ENCODE data around the gene ADAM30.
A peak's percentile ranks its signal among the peaks of the same experiment; 100 is the strongest.

ADAM30 gene

GRCh38 chr1:119906927-119907652 lies 10.8 kb upstream of the ADAM30 start:
- DNase-seq: no peak

GRCh38 chr1:119903443-119903835 lies 7.1 kb upstream of the ADAM30 start:
- no peak for DNase-seq

DNA sequence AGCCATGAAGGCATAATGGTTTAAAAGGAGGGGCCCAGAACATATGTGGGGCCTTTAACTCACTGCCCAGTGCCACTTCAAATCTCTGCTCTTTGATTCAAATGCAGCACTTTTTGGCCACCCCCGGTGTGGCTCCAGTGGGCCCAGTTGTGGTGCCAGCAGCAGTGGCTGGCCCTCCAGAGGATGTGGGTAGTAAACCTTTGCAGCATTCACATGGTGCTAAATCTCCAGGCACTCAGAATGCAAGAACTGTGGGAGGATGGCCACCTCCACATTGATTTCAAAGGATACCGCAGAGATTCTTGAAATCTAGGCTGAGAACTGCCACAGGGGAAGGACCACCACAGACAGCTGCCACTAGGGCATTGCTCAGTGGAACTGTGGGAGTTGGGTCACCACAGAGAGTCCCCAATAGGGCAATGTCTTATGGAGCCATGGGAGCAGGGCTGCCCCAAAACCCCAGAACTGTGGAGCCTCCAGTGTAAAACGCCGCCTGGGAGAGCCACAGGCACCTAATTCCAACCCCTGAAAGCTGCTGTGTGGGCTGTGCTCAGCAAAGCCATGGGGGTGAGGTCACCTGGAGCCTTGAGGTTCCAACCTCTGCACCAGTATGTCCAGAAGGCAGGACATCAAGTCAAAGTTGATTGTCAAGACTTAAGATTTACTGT lies 6.6 kb upstream of the ADAM30 start:
- DNase-seq: no peak

- no peak for DNase-seq
Measured at GRCh38 chr1:119898981-119899720, 2.8 kb upstream of the ADAM30 start.

DNA sequence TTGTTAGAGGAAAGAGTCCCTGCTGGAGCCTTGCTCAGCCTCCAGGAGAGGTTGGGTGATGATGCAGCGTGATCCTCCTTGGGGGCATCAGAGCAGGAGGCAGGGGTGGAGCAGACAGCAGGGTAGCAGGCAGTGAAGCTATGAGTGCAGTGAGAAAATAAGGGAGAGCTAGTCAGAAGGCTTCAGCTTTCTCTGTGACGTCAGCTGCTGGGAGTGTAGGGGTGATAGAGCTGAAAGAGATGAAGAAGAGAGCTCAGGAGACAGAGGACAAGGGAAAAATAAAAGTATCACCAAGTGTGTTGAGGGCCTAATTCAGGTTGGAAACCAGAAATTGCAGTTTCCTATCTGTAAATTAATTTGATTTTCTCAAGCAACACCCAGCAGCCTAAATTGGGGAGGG lies 2.2 kb upstream of the ADAM30 start:
- no peak for DNase-seq

GRCh38 chr1:119895102-119895501 lies 1.2 kb downstream of the ADAM30 start:
- no peak for DNase-seq

DNA sequence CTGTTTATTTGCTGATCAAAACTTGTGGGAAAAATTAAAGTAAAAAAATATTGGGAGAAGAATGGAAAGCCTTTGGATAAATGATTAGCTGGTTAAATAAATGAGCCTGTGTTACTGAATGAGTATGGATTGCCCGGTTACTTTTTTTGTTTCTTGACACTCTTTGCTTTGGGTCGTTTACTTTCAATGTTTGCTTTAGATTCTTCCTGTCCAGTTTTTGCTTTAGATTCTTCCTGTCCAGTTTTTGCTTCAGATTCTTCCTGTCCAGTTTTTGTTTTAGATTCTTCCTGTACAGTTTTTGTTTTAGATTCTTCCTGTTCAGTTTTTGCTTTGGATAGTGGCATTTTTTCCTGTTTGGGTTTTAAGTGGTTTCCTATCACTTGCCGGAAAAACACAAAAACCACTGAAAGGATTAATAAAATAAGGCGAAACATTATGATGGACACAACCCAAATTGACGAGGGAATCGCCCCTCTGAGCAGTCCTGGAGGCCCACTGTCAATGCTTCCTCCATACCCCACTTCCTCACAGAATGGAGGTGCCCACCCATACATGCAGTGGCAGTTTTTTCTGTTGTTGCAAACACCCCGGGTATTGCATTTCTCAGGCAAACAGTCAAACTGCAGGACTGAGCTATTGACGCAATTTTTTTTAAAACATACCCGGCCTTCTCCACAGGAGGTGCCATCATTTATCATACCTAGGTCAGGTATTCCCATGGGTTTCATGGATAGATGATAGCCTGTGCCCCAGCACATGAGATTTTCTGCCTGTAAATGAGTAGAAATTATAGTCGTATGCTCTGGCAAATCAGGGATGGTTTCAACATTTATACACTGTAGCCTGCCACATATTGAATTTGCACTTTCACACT lies 2.3 kb downstream of the ADAM30 start:
- no peak for DNase-seq

DNA sequence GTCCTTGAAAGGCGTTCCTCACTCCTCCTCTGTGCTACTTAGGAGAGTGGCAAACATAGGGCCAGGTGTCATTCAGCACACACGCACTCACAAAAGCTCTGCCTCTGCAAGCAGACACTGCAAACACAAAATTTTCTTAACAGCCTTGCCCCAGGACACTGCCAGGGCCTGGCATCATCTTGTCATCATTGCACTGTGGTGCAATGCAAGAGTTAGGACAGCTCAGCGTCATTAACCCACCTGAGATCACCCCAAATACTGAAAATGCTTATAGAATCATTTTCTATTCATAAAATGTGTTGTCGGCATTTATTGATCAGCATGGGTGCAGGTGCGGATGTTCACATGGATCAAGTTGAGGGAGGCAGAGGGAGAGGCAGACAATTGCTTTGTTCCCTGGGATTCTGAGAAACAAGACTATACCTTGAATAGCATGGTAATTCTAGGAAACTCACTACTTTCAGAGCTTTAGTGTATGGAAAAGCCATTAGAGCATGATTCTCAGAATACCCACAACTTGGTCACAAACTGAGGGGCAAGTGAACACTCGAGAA lies 3.0 kb downstream of the ADAM30 start:
- DNase-seq: no peak

DNA sequence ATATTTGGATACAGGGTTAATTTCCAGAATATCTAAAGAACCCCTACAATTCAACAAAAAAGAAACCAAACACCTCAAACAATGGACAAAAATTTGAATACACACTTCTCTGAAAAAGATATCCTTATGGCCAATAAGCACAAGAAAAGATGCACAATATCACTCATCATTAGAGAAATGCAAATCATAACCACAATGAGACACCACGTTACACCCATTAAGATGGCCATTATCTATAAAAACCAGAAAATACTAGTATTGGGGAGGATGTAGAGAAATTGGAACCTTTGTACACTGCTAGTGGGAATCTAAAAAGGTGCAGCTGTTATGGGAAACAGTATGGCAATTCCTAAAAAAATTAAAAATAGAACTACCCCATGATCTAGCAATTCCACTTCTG lies 4.9 kb downstream of the ADAM30 start:
- DNase-seq: no peak

DNA sequence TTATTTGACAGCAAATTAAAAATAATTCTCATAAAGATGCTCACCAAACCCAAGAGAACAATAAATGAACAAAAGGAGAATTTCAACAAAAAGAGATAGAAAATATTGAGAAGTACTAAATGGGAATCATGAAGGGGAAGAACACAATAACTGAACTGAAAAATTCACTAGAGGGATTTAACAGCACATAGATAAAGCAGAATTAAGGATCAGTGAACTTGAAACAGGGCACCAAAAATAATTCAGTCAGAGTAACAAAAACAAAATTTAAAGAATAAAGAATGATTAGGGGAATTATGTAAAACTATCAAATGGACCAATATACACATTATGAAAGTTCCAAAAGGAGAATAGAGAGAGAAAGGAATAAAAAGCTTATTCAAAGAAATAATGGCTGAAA lies 7.8 kb downstream of the ADAM30 start:
- DNase-seq: no peak

DNA sequence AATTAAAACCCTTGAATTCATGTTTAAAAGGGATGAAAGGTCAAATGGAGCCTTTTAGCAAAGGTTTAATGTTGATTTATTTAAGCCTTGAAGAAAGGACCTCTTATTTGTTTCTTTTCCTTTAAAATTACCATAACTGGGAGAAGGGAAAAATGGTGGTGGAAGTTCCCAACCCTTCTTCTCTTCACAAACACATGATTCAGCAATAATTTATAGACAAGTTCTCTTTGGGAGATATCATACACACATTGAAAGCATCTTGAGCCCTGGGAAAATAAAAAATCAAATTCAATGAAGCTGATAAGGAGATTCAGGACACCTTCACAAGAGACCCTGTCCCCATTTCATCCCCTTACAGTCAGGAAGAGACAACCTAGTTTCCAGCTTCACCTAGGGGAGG lies 8.9 kb downstream of the ADAM30 start:
- DNase-seq: no peak

- DNase-seq: peak in 1 of 2 experiments; percentile 8
Measured at GRCh38 chr1:119885903-119886783, 10.2 kb downstream of the ADAM30 start.

DNA sequence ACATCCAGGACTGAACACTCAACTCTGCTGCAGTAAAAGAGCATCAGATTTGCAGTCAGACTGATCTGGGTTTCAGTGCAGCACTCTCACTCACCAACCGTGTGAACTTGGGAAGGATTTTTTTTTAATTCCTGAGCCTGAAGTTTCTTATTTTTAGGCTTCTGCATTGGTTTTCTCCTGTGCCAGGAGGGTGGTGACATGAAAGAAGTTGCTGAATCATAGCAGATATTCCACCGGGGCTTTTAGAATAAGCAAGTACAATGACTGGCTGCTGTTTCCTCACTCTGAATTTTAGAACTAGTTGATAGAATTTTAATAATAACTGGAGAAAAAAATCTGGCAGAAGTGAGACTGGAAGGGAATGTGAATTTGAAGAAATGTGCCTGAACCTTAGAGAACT lies 11.6 kb downstream of the ADAM30 start:
- no peak for DNase-seq

- no peak for DNase-seq
Measured at GRCh38 chr1:119883826-119884225, 12.5 kb downstream of the ADAM30 start.

DNA sequence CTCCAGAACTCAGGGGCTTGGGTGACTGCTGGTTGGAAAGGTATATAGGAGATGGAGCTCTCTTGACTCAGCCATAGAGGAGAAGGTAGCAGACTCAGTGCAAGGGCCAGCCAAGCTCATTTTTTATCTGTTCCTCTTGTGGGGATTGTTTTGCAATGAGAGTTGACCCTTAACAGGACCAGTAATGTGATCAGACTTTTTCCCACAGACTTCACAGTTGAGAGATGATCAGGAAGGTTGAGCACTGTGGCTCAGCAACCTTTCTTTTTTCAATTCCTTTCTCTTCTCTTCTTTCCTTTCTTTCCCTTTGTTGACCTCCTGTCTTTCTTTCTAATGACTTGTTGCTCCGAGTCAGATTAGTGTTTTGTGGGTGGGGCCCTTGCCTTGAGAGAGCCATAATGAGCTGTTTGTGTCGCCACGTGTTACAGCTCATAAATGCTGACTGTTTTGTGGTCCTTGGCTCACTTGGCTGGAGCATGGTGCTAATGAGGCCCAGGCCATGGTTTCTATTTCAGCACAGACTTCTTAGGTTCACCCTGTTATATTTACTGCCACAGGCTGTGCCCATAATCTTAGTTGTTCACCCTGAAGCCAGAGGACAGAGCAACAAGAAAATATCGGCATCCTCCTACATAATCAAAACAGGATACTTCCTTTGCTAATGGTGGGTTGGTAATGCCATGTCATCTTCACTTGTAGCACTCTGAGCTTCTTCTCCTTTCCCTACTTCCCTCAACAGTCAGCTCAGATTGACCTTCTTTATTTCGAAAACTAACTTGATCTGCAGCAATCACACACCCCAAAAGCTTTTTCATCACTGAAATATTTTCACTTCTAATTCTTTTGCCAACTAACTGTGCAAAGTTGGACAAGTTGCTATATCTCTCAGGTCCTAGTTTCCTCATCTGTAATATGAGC lies 13.9 kb downstream of the ADAM30 start:
- no peak for DNase-seq

GRCh38 chr1:119879510-119880434 lies 16.5 kb downstream of the ADAM30 start:
- no peak for DNase-seq

DNA sequence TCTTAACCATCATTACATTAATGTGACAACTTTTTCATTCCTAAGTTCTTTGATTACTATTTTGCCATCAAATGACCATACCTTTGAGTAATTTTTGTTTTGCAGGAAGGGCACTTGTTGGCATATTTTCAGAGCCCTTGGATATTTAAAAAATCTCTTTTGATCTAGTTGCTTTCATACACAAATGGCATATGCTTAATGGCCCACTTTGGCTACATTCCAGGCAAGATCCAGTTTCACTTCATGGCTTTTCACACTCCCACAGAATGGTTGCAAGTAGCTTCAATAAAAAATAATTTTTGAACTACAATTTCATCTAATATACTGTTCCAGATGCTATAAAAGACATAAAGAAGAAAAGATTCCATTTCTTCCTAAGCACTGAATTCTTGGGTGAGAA lies 18.1 kb downstream of the ADAM30 start:
- no peak for DNase-seq

- DNase-seq: no peak
Measured at GRCh38 chr1:119874186-119874585, 22.1 kb downstream of the ADAM30 start.

Data from SW 1271 (cell line).